ENCODE data around the gene ADAT3.
"Not testable (repeated sequence)": the region's sequence is repeated elsewhere in the genome, so short reads cannot be mapped to it uniquely, and the experiment has no call there.

ADAT3 gene

GRCh38 chr19:1882786-1883692 lies 22.2 kb upstream of the ADAT3 start:
- DNase-seq (ENCODE audit: low spot score), result no peak

GRCh38 chr19:1883784-1884183 lies 21.4 kb upstream of the ADAT3 start:
- no peak for DNase-seq (ENCODE audit: low spot score)

DNA sequence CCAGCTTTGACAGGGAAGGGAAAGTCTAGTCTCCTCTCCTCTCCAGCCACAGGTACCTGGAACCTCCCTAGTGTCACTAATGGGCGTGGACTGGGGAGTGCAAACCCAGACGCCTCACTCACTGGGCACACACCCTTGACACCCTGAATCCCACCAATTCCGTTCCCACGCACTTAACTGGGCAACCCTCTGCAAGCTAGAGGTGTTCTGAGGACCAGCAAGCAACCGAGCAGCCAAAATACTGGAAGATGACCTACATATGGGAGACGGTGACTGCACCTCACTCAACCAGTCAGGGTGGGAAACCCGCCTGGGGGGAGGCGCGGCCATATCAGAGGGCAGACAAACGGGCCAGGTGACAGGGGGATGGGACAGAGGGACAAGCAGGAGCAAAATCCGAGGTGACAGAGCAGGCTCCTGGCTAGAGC lies 20.9 kb upstream of the ADAT3 start:
- no peak for DNase-seq (ENCODE audit: low spot score)

DNA sequence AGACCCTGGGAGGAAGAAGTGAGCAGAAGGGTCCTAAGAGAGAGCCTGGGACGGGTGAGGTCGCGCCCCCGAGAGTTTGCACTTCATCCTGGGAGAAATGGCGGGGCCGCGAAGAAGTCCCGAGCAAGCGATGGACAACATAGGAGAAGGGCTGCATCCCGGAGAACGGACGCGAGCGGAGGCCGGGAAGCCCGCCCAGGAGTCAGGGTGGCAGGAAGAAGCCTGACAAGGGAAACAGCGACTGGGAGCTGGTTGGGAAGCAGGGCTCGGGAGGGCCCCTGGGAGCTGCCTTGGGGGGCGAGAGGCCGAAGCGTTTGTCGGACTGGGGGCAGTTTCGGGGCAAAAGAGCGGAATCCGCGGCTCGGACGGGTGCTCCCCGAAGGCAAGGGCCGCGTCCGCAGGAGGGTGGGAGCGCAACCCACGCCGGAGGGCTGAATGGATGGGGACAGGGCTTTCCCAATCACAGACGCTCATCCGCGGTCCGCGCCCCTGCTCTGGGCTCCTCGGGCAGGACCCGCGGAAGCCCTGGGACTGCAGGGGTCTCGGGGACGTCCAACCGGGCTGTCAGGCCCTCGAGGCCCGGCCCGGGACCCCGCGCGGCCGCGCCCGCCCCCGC lies 20.4 kb upstream of the ADAT3 start:
- peak; percentile 50 for DNase-seq (ENCODE audit: low spot score)

- peak; percentile 96 for DNase-seq (ENCODE audit: low spot score)
These were observed 19.6 kb upstream of the ADAT3 start, which contains the start of gene ABHD17A for GRCh38 chr19:1885398-1886119. TSS of gene ABHD17A (minus strand) at chr19:1885496. CDS start at chr19:1881566, 3,930 bp downstream.

GRCh38 chr19:1886360-1886759 lies 18.8 kb upstream of the ADAT3 start:
- DNase-seq (ENCODE audit: low spot score), result not testable (repeated sequence)

DNA sequence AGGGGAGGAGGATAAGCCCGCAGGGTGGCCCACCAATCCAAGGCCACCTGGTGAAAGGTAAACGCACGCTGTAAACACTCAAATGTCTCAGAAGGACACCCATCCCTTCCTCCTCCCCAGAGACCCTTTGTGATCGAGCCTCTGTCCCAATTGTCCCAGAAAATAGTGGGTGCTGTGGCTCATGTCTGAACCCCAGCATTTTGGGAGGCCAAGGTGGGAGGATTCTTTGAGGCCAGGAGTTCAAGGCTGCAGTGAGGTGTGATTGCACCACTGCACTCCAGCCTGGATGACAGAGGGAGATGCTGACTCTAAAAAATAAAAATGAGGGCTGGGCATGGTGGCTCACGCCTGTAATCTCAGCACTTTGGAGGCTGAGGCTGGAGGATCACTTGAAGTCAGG lies 16.8 kb upstream of the ADAT3 start:
- no peak for DNase-seq (ENCODE audit: low spot score)

DNA sequence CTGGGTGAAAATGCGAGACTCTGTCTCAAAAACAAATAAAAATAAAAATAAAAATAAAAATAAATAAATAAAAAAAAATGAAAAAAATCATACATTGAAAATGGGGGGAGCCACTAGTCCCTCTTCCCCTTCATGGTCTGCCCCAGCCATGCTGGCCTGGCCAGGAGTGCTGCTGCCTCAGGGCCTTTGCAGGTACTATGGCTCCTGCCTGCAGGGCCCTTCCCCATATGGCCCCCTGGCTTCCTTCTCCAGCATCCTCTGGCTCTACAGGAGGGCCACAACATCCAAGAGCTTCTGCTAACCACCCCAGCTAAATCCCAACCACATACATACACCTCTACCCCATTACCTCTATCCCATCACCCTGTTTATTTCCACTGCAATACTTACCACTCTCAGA lies 15.3 kb upstream of the ADAT3 start:
- DNase-seq (ENCODE audit: low spot score), result no peak

- no peak for DNase-seq (ENCODE audit: low spot score)
These were observed 11.4 kb upstream of the ADAT3 start for GRCh38 chr19:1893791-1894190.

DNA sequence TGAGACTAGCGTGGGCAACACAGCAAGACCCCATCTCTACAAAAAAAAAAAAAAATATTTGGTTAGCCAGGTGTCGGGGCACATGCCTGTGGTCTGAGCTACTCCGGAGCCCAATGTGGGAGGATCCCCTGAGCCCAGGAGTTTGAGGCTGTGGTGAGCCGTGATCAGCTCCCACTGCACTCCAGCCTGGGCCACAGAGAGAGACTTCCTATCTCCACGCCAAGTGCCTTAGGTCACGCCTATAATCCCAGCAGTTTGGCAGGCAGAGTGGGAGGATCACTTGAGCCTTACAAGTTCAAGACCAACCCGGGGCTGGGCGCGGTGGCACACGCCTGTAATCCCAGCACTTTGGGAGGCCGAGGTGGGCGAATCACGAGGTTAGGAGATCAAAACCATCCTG lies 8.7 kb upstream of the ADAT3 start:
- DNase-seq (ENCODE audit: low spot score), result no peak

- DNase-seq (ENCODE audit: low spot score), result no peak
These were observed 3.2 kb upstream of the ADAT3 start for GRCh38 chr19:1901940-1902404.

GRCh38 chr19:1902923-1903322 lies 2.3 kb upstream of the ADAT3 start:
- no peak for DNase-seq (ENCODE audit: low spot score)

DNA sequence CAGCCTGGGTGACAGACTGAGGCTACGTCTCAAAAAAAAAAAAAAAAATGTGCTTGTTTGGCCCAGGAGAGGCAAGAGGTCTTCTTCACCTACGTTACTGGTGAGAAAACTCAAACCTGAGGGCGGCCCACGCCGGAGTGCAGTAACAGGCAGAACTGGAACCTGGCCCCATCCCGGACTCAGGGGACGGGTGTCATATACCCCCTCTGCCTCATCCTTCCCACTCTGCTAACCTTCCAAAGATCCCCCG lies 414 bp upstream of the ADAT3 start:
- DNase-seq (ENCODE audit: low spot score), result no peak

GRCh38 chr19:1905863-1906375 lies 720 bp downstream of the ADAT3 start:
- no peak for DNase-seq (ENCODE audit: low spot score)

- no peak for DNase-seq (ENCODE audit: low spot score)
These were observed 1.9 kb downstream of the ADAT3 start for GRCh38 chr19:1906985-1907562.

- no peak for DNase-seq (ENCODE audit: low spot score)
These were observed 2.6 kb downstream of the ADAT3 start for GRCh38 chr19:1907563-1908363.

GRCh38 chr19:1908364-1908678 lies 3.1 kb downstream of the ADAT3 start:
- DNase-seq (ENCODE audit: low spot score), result no peak

- peak; percentile 41 for DNase-seq (ENCODE audit: low spot score)
These were observed 4.5 kb downstream of the ADAT3 start for GRCh38 chr19:1909761-1910080.

GRCh38 chr19:1910177-1910576 lies 5.0 kb downstream of the ADAT3 start:
- DNase-seq (ENCODE audit: low spot score), result peak; percentile 51

- DNase-seq (ENCODE audit: low spot score), result no peak
These were observed 5.9 kb downstream of the ADAT3 start for GRCh38 chr19:1911098-1911497.

DNA sequence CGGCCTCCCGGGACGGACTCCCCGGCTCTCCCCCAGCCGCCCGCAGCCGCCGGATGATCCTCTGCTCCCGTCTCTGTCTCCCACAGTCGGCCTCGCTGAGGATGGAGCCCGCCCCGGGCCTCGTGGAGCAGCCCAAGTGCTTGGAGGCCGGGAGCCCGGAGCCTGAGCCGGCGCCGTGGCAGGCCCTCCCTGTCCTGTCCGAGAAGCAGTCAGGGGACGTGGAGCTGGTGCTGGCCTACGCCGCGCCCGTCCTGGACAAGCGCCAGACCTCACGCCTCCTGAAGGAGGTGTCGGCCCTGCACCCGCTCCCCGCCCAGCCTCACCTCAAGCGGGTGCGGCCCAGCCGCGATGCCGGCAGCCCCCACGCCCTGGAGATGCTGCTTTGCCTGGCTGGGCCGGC lies 6.8 kb downstream of the ADAT3 start:
- no peak for DNase-seq (ENCODE audit: low spot score)
